ENCODE measurements around the gene WEE1.

Gene WEE1

GRCh38 chr11:9576701-9577381, 3.4 kb downstream of the WEE1 start:
- peak overlapping the region; percentile 97 for H3K4me3 ChIP-seq (ENCODE audit: low read length)
- H3K4me1 ChIP-seq (ENCODE audit: control insufficient read depth, low read depth, low read length): peaks cover 10% of the 10 kb centered on the region
- peak overlapping the region; percentile 71 for H3K9ac ChIP-seq (ENCODE audit: low read length)
- no peaks in the 10 kb centered on the region for H3K9me3 ChIP-seq (ENCODE audit: control insufficient read depth, low read depth, low read length)
- H3K27ac ChIP-seq (ENCODE audit: low read length): no peak overlapping the region
- H3K36me3 ChIP-seq (ENCODE audit: control insufficient read depth, low read depth, low read length): peaks cover 59% of the 10 kb centered on the region
- no peaks in the 10 kb centered on the region for H3K27me3 ChIP-seq (ENCODE audit: control insufficient read depth, insufficient read depth, low read length)

- no peak overlapping the region for H3K9ac ChIP-seq (ENCODE audit: low read length)
- H3K27me3 ChIP-seq (ENCODE audit: control insufficient read depth, insufficient read depth, low read length): no peaks in the 10 kb centered on the region
- peaks cover 66% of the 10 kb centered on the region for H3K36me3 ChIP-seq (ENCODE audit: control insufficient read depth, low read depth, low read length)
- peak overlapping the region; percentile 97 for H3K4me3 ChIP-seq (ENCODE audit: low read length)
- no peaks in the 10 kb centered on the region for H3K9me3 ChIP-seq (ENCODE audit: control insufficient read depth, low read depth, low read length)
- no peak overlapping the region for H3K27ac ChIP-seq (ENCODE audit: low read length)
- peaks cover 10% of the 10 kb centered on the region for H3K4me1 ChIP-seq (ENCODE audit: control insufficient read depth, low read depth, low read length)
Measured at GRCh38 chr11:9577556-9577955, 4.1 kb downstream of the WEE1 start.

GRCh38 chr11:9580894-9581293, 7.4 kb downstream of the WEE1 start:
- Histone ChIP-seq H3K9me3 (ENCODE audit: control insufficient read depth, low read depth, low read length) (no peaks in the 10 kb centered on the region), H3K9ac (ENCODE audit: low read length) (no peak overlapping the region), H3K4me3 (ENCODE audit: low read length) (no peak overlapping the region), H3K4me1 (ENCODE audit: control insufficient read depth, low read depth, low read length) (peaks cover 6% of the 10 kb centered on the region), H3K27ac (ENCODE audit: low read length) (no peak overlapping the region), H3K27me3 (ENCODE audit: control insufficient read depth, insufficient read depth, low read length) (no peaks in the 10 kb centered on the region), H3K36me3 (ENCODE audit: control insufficient read depth, low read depth, low read length) (peaks cover 94% of the 10 kb centered on the region)

DNA sequence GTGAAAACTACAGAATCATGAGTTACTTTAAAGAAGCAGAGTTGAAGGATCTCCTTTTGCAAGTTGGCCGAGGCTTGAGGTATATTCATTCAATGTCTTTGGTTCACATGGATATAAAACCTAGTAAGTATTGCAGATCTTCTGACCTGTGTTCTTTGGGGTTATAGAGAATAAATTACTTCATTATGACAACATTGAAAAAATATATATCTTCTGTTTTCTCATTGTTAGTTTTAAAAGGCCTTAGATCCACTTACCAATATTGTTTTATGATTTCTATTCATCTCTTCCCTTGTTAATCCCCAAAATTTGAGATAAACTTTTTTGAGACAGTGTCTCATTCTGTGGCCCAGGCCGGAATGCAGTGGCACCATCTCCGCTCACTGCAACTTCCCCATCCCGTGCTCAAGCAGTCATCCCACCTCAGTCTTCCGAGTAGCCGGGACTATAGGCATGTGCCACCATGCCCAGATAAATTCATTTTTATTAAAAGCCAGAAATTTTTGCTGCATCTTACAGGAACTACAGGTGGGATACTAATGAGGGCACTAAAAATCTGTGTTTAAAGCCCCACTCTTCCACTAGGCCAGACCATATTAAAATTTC, 8.2 kb downstream of the WEE1 start:
- Histone ChIP-seq H3K9me3 (ENCODE audit: control insufficient read depth, low read depth, low read length) (no peaks in the 10 kb centered on the region), H3K9ac (ENCODE audit: low read length) (no peak overlapping the region), H3K36me3 (ENCODE audit: control insufficient read depth, low read depth, low read length) (peaks cover 94% of the 10 kb centered on the region), H3K4me3 (ENCODE audit: low read length) (no peak overlapping the region), H3K4me1 (ENCODE audit: control insufficient read depth, low read depth, low read length) (no peaks in the 10 kb centered on the region), H3K27me3 (ENCODE audit: control insufficient read depth, insufficient read depth, low read length) (no peaks in the 10 kb centered on the region), H3K27ac (ENCODE audit: low read length) (no peak overlapping the region)

DNA sequence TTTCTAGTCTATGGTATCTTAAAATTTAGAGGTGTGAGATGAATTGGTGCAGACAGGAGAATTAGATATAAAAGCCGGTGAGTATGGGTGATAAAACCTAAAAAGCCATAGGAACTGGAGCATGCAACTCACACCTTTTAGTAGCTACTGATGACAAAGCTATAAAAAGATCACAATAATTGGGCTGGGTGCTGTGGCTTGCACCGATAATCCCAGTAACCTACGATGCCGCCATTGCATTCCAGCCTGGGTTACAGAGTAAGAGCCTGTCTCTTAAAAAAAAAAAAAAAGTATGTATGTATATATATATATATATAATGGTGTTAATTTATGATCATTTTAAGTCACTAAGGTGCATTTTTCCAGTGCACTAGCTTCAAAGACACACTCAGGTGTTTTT, 17.2 kb downstream of the WEE1 start:
- H3K9me3 ChIP-seq (ENCODE audit: control insufficient read depth, low read depth, low read length): no peaks in the 10 kb centered on the region
- no peaks in the 10 kb centered on the region for H3K27me3 ChIP-seq (ENCODE audit: control insufficient read depth, insufficient read depth, low read length)
- H3K4me3 ChIP-seq (ENCODE audit: low read length): no peak overlapping the region
- no peak overlapping the region for H3K27ac ChIP-seq (ENCODE audit: low read length)
- no peak overlapping the region for H3K9ac ChIP-seq (ENCODE audit: low read length)
- peaks cover 3% of the 10 kb centered on the region for H3K4me1 ChIP-seq (ENCODE audit: control insufficient read depth, low read depth, low read length)
- peaks cover 43% of the 10 kb centered on the region for H3K36me3 ChIP-seq (ENCODE audit: control insufficient read depth, low read depth, low read length)

DNA sequence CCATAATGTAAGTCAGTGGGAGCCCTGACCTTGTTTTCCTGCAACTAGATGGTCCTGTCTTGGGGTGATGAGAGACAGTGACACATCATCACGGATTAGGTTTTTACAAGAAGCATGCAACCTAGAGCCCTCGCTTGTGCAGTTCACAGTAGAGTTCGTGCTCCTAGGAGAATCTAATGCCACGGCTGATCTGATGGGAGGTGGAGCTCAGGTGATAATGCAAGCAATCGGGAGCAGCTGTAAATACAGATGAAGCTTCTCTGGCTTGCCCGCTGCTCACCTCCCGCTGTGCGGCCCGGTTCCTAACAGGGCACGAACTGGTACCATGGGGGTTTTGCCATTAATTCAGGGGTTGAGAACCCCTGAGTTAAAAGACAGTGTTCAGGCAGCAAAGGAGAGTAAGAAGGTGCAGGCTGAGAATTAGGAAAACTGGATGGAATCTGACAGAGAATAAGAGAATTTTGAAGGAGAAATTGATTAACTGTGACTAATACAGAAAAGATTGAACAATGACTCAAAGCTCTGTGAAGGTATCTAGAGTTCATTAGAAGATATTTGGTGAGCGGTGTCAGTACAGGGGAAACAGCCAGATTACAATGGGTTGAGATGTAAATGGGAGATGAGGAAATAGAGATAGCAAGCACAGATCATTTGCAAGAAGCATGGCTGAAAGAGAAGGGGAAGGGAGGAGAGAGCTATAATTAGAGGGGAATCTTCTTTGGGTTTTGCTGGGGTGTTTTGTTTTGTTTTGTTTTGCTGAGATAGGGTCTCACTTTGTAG, 21.0 kb downstream of the WEE1 start:
- Histone ChIP-seq H3K27ac (ENCODE audit: low read length) (no peak overlapping the region), H3K27me3 (ENCODE audit: control insufficient read depth, insufficient read depth, low read length) (no peaks in the 10 kb centered on the region), H3K4me3 (ENCODE audit: low read length) (no peak overlapping the region), H3K36me3 (ENCODE audit: control insufficient read depth, low read depth, low read length) (peaks cover 6% of the 10 kb centered on the region), H3K4me1 (ENCODE audit: control insufficient read depth, low read depth, low read length) (peaks cover 3% of the 10 kb centered on the region), H3K9ac (ENCODE audit: low read length) (no peak overlapping the region), H3K9me3 (ENCODE audit: control insufficient read depth, low read depth, low read length) (no peaks in the 10 kb centered on the region)

GRCh38 chr11:9596926-9597464, 23.5 kb downstream of the WEE1 start:
- H3K27ac ChIP-seq (ENCODE audit: low read length): no peak overlapping the region
- no peak overlapping the region for H3K4me3 ChIP-seq (ENCODE audit: low read length)
- no peaks in the 10 kb centered on the region for H3K36me3 ChIP-seq (ENCODE audit: control insufficient read depth, low read depth, low read length)
- H3K9me3 ChIP-seq (ENCODE audit: control insufficient read depth, low read depth, low read length): no peaks in the 10 kb centered on the region
- no peaks in the 10 kb centered on the region for H3K27me3 ChIP-seq (ENCODE audit: control insufficient read depth, insufficient read depth, low read length)
- H3K4me1 ChIP-seq (ENCODE audit: control insufficient read depth, low read depth, low read length): peaks cover 16% of the 10 kb centered on the region
- no peak overlapping the region for H3K9ac ChIP-seq (ENCODE audit: low read length)

GRCh38 chr11:9600166-9600565, 26.7 kb downstream of the WEE1 start:
- Histone ChIP-seq H3K27me3 (ENCODE audit: control insufficient read depth, insufficient read depth, low read length) (no peaks in the 10 kb centered on the region), H3K27ac (ENCODE audit: low read length) (no peak overlapping the region), H3K36me3 (ENCODE audit: control insufficient read depth, low read depth, low read length) (no peaks in the 10 kb centered on the region), H3K4me1 (ENCODE audit: control insufficient read depth, low read depth, low read length) (peaks cover 19% of the 10 kb centered on the region), H3K9me3 (ENCODE audit: control insufficient read depth, low read depth, low read length) (no peaks in the 10 kb centered on the region), H3K4me3 (ENCODE audit: low read length) (no peak overlapping the region), H3K9ac (ENCODE audit: low read length) (no peak overlapping the region)

DNA sequence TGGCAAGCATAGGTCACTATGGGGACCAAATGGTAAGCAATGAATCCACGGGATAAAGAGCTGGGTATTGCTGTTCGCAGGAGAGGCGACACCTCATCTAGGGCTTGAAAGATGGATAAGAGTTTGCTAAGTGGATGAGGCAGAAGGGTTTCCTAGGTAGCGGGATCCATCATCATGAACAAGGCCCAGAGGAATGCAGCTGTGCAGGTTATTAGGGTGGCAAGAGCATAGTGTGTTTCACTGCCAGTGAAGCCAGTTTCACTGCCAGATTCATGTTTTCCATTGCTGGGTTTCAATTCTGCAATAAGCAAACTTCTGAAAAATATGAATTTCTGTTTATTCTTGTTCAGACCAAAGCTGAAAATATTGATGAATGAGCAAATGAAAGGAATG, 27.2 kb downstream of the WEE1 start:
- Histone ChIP-seq H3K4me1 (ENCODE audit: control insufficient read depth, low read depth, low read length) (peaks cover 19% of the 10 kb centered on the region), H3K27ac (ENCODE audit: low read length) (no peak overlapping the region), H3K36me3 (ENCODE audit: control insufficient read depth, low read depth, low read length) (no peaks in the 10 kb centered on the region), H3K27me3 (ENCODE audit: control insufficient read depth, insufficient read depth, low read length) (no peaks in the 10 kb centered on the region), H3K9me3 (ENCODE audit: control insufficient read depth, low read depth, low read length) (no peaks in the 10 kb centered on the region), H3K4me3 (ENCODE audit: low read length) (no peak overlapping the region), H3K9ac (ENCODE audit: low read length) (no peak overlapping the region)

DNA sequence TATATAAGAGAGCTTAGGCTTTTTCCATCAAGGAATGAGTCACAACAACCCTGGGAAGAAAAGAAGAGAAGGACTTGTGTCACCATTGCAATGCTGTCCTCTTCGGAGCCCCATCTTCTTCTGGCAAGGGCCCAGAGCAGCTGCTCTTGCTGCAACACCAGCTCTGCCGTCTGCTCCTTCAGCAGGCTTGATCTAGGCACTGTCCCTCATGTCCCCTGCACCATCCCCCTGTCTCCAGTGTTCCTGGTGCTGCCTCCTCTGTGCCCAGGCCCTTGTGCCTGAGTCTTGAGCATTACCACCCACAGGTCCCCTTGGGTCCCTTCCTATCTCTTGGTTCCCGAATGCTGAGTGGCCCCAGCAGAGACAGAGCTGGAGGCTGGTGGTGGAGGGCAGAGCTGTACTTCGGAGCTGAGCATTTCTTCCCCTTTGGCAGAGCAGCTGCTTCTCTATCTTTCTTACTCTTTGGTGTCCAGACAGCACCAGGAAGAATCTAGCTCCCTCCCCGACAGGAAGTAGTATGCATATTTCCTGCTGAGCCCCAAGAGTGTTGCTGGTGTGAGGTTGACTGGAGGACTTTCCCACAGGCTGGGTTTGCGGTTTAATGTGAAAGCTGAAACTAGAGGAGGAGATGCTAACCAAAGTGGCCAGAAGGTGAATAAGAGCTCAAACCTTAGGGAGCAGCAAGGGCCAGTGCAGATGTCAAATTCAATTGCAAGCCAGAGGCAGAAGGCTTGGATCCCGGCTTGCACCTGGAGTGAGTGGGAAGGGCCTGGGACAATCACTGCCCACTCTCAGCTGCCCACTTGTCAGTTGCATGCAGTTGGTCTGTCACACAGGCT, 27.8 kb downstream of the WEE1 start:
- Histone ChIP-seq H3K27ac (ENCODE audit: low read length) (no peak overlapping the region), H3K4me3 (ENCODE audit: low read length) (no peak overlapping the region), H3K9ac (ENCODE audit: low read length) (no peak overlapping the region), H3K9me3 (ENCODE audit: control insufficient read depth, low read depth, low read length) (no peaks in the 10 kb centered on the region), H3K27me3 (ENCODE audit: control insufficient read depth, insufficient read depth, low read length) (no peaks in the 10 kb centered on the region), H3K36me3 (ENCODE audit: control insufficient read depth, low read depth, low read length) (no peaks in the 10 kb centered on the region), H3K4me1 (ENCODE audit: control insufficient read depth, low read depth, low read length) (peaks cover 19% of the 10 kb centered on the region)

DNA sequence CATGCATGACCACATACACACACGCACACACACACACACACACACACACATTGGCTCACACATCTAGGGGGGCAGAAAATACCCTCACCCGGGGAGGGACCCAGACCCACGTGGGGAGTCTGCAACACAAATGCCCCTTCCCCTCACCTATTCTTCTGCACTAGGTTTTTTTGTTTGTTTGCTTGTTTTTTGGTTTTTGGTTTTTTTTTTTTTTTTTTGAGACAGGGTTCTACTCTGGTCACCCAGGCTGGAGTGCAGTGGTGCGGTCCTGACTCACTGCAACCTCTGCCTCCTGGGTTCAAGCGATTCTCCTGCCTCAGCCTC, 28.4 kb downstream of the WEE1 start:
- no peaks in the 10 kb centered on the region for H3K27me3 ChIP-seq (ENCODE audit: control insufficient read depth, insufficient read depth, low read length)
- H3K9me3 ChIP-seq (ENCODE audit: control insufficient read depth, low read depth, low read length): no peaks in the 10 kb centered on the region
- no peak overlapping the region for H3K9ac ChIP-seq (ENCODE audit: low read length)
- peaks cover 19% of the 10 kb centered on the region for H3K4me1 ChIP-seq (ENCODE audit: control insufficient read depth, low read depth, low read length)
- no peaks in the 10 kb centered on the region for H3K36me3 ChIP-seq (ENCODE audit: control insufficient read depth, low read depth, low read length)
- H3K27ac ChIP-seq (ENCODE audit: low read length): no peak overlapping the region
- H3K4me3 ChIP-seq (ENCODE audit: low read length): no peak overlapping the region
